Astrocyte (in vitro differentiated cells and primary cell): ENCODE results near the gene ZDHHC8. TPM values are rescaled to one million over a fixed set of nuclear protein-coding genes. Genes with fewer than 3 reads are reported as not detected.

Source experiments
- DNase-seq: peaks from one replicate; pipeline ENCODE4 v3.0.0-alpha.2; 2010; ENCODE audit warnings: low read depth
- FAIRE-seq: peaks from 2 replicates; lab custom pipeline; 2011; peaks lifted over from hg19 to GRCh38; lab: Jason Lieb, UNC
- H2AFZ ChIP-seq: 2 replicates; pipeline ENCODE4 v1.6.0; 2012; ENCODE audit warnings: low read depth, low read length, inconsistent platforms
- H3K27ac ChIP-seq: 2 replicates; pipeline ENCODE4 v1.5.1; 2011; ENCODE audit warnings: low read depth, low read length, inconsistent platforms
- H3K27me3 ChIP-seq: 2 replicates; pipeline ENCODE4 v1.6.0; 2011; ENCODE audit warnings: low read length, inconsistent platforms; ENCODE audit not compliant: insufficient read depth
- H3K36me3 ChIP-seq: 2 replicates; pipeline ENCODE4 v1.5.1; 2011; ENCODE audit warnings: low read length, inconsistent platforms; ENCODE audit not compliant: insufficient read depth
- H3K4me1 ChIP-seq: 2 replicates; pipeline ENCODE4 v1.5.1; 2011; ENCODE audit warnings: low read length, inconsistent platforms; ENCODE audit not compliant: insufficient read depth
- H3K4me2 ChIP-seq: 2 replicates; pipeline ENCODE4 v1.6.0; 2012; ENCODE audit warnings: low read length, inconsistent platforms
- H3K4me3 ChIP-seq: 2 replicates; pipeline ENCODE4 v1.5.1; 2011; ENCODE audit warnings: low read depth, mild to moderate bottlenecking, low read length, inconsistent platforms; ENCODE audit not compliant: insufficient read depth
- H3K79me2 ChIP-seq: 2 replicates; pipeline ENCODE4 v1.6.0; 2012; ENCODE audit warnings: mild to moderate bottlenecking, low read length, inconsistent platforms; ENCODE audit not compliant: insufficient read depth
- H3K9ac ChIP-seq: 2 replicates; pipeline ENCODE4 v1.6.0; 2012; ENCODE audit warnings: mild to moderate bottlenecking, low read length, inconsistent platforms
- H3K9me3 ChIP-seq: 2 replicates; pipeline ENCODE4 v1.5.1; 2012; ENCODE audit warnings: low read depth, mild to moderate bottlenecking, low read length, inconsistent platforms; ENCODE audit not compliant: insufficient read depth
- H4K20me1 ChIP-seq: 2 replicates; pipeline ENCODE4 v1.6.0; 2012; ENCODE audit warnings: low read length, inconsistent platforms; ENCODE audit not compliant: insufficient read depth
- H3K27ac Mint-ChIP-seq: one replicate; pipeline ENCODE4 v1.8.0; 2021; ENCODE audit warnings: mild to moderate bottlenecking, mixed read lengths; ENCODE audit not compliant: unreplicated experiment
- H3K27me3 Mint-ChIP-seq: one replicate; pipeline ENCODE4 v1.8.0; 2021; ENCODE audit warnings: low read depth, mixed read lengths; ENCODE audit not compliant: unreplicated experiment
- H3K36me3 Mint-ChIP-seq: one replicate; pipeline ENCODE4 v1.8.0; 2021; ENCODE audit warnings: low read depth, mixed read lengths; ENCODE audit not compliant: unreplicated experiment
- H3K4me1 Mint-ChIP-seq: one replicate; pipeline ENCODE4 v1.8.0; 2021; ENCODE audit warnings: low read depth, mixed read lengths; ENCODE audit not compliant: unreplicated experiment
- H3K4me3 Mint-ChIP-seq: one replicate; pipeline ENCODE4 v1.8.0; 2021; ENCODE audit warnings: mild to moderate bottlenecking, moderate library complexity, mixed read lengths; ENCODE audit not compliant: unreplicated experiment
- H3K9me3 Mint-ChIP-seq: one replicate; pipeline ENCODE4 v1.8.0; 2021; ENCODE audit warnings: mild to moderate bottlenecking, mixed read lengths; ENCODE audit not compliant: unreplicated experiment
- CTCF ChIP-seq: IDR thresholded peaks from 2 replicates; pipeline ENCODE4 v1.5.1; 2011; ENCODE audit warnings: low read depth, mild to moderate bottlenecking, inconsistent platforms, low read length, moderate library complexity; ENCODE audit not compliant: insufficient read depth
- EZH2 ChIP-seq: IDR thresholded peaks from 2 replicates; pipeline ENCODE4 v1.6.1; 2012; ENCODE audit warnings: mild to moderate bottlenecking, low read length, inconsistent platforms; ENCODE audit not compliant: insufficient read depth
- total RNA-seq: library from RNA; stranded (reverse); gene quantifications from 2 replicates; pipeline ENCODE4 v1.2.1, GENCODE V29; 2021

Gene ZDHHC8
- total RNA-seq, 1 donor from 2014 or later: 88.3 TPM

DNA sequence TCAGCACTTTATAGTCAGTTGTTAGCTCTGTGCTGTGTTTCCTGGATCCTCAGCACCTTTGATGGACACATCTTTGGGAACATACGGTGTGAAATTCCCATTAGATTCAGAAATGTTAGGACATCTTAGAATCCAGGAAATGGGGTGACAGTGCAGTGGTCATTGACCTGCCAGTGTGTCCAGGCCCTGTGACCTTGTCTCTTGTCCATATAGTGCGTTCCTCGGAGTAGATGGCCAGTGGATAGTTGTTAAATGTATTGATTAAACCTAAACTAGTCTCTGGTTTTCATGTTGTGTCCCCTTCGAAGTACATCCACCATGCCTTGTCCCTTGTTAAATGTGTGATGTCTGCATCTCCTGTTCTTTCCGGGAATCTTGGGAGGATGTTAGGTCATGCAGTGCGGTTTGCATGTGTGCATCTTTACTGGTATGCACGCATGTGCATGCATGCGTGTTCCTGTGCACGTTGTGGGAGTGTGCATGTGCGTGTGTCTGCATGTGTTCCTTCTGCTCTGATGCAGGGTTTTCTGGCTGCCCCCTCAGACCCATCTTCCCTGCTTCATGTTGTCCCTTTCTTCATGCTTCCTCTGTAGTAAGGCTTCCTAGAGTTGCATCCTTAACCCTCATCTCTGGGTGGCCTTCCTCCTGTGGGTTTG is 47.6 kb upstream of the ZDHHC8 start:
- peaks cover 15% of the 10 kb centered on the region for H3K36me3 Mint-ChIP-seq
- no peaks in the 10 kb centered on the region for H3K9me3 ChIP-seq
- no peak overlapping the region for H3K4me3 ChIP-seq
- H3K27ac ChIP-seq: no peak overlapping the region
- H4K20me1 ChIP-seq: peaks cover 77% of the 10 kb centered on the region
- no peak for TF ChIP-seq EZH2
- no peak for TF ChIP-seq CTCF
- no peaks in the 10 kb centered on the region for H3K27me3 Mint-ChIP-seq
- FAIRE-seq (no peak), DNase-seq (no peak)
- peaks cover 86% of the 10 kb centered on the region for H3K79me2 ChIP-seq
- peaks cover 17% of the 10 kb centered on the region for H3K4me1 ChIP-seq
- H3K4me2 ChIP-seq: peak overlapping the region; percentile 46
- peak overlapping the region; percentile 17 for H3K9ac ChIP-seq
- no peaks in the 10 kb centered on the region for H3K9me3 Mint-ChIP-seq
- H3K36me3 ChIP-seq: peaks cover 24% of the 10 kb centered on the region
- H3K27ac Mint-ChIP-seq: no peak overlapping the region
- H3K4me3 Mint-ChIP-seq: no peak overlapping the region
- no peaks in the 10 kb centered on the region for H3K27me3 ChIP-seq
- no peak overlapping the region for H2AFZ ChIP-seq
- H3K4me1 Mint-ChIP-seq: peaks cover 32% of the 10 kb centered on the region

DNA sequence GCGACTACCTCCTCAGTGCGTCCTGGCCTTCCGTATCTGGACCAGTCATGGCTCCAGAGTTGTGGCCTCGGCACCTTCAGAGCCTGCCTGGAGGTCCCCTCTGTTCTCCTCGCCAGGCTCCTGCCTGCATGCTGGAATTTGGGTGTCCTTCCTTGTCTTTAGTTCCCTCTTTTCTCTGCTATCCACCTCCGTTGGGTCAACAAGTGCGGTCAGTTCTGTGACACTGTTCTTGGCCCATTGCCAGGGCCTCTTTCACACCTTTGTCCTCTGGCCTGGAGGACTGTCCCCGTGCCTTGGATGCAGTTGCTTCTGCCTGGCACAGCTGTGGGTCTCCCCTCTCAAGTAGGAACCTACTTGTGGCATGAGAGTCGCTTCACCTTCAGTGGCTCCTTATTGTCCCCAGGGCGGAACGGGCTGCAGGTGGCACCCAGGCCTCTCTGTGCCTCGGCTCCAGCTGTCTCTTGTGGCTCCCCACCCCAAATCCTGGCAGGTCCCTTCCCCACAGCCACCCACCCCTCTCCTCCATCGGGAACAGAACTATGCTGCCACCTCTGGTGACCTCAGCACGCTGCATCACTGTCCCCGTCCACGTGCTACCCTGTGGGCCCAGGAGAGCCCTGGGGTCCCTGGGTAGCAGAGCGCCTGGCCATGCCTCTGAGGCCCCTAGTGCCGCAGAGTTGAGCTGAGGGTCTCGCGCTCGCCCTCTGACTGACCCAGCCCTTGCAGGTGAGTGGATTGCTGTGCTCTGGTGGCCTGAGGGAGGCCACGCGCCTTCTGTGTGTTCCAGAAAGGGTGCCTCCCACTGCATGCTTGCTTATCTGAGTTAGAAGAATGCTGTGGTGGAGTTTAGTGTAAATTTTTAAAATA is 46.8 kb upstream of the ZDHHC8 start:
- peak overlapping the region; percentile 46 for H3K4me2 ChIP-seq
- H3K27me3 ChIP-seq: no peaks in the 10 kb centered on the region
- FAIRE-seq: no peak
- H4K20me1 ChIP-seq: peaks cover 84% of the 10 kb centered on the region
- Mint-ChIP-seq H3K27ac (no peak overlapping the region), H3K36me3 (peaks cover 18% of the 10 kb centered on the region), H3K4me3 (peak overlapping the region; percentile 66), H3K9me3 (no peaks in the 10 kb centered on the region), H3K4me1 (peaks cover 31% of the 10 kb centered on the region), H3K27me3 (no peaks in the 10 kb centered on the region)
- peaks cover 30% of the 10 kb centered on the region for H3K36me3 ChIP-seq
- no peak overlapping the region for H3K27ac ChIP-seq
- no peak overlapping the region for H3K4me3 ChIP-seq
- H3K79me2 ChIP-seq: peaks cover 93% of the 10 kb centered on the region
- peaks cover 17% of the 10 kb centered on the region for H3K4me1 ChIP-seq
- H3K9ac ChIP-seq: no peak overlapping the region
- no peak for DNase-seq
- H3K9me3 ChIP-seq: no peaks in the 10 kb centered on the region
- TF ChIP-seq CTCF (peak; percentile 6), EZH2 (no peak)
- no peak overlapping the region for H2AFZ ChIP-seq
